GM20000 (cell line): ENCODE measurements around the gene DDX3X.
"Not testable (repeated sequence)": the region's sequence is repeated elsewhere in the genome, so short reads cannot be mapped to it uniquely, and the experiment has no call there.

Experiments
- DNase-seq: peaks from one replicate; pipeline ENCODE4 v3.0.0; 2012; ENCODE audit warnings: low spot score
- CTCF ChIP-seq: IDR thresholded peaks from 2 replicates; pipeline ENCODE4 v1.5.1; 2012; ENCODE audit warnings: mild to moderate bottlenecking, control low read depth; ENCODE audit errors: extremely low read depth, missing control alignments

The DDX3X gene

GRCh38 chrX:41314881-41315280 is 19.1 kb upstream of the DDX3X start:
- DNase-seq = no peak
- TF ChIP-seq CTCF = no peak

- DNase-seq = not testable (repeated sequence)
Observed at GRCh38 chrX:41316266-41316665, 17.7 kb upstream of the DDX3X start.

- no peak for TF ChIP-seq CTCF
- DNase-seq = no peak
Observed at GRCh38 chrX:41317477-41318208, 16.3 kb upstream of the DDX3X start.

GRCh38 chrX:41320393-41320792 is 13.6 kb upstream of the DDX3X start:
- no peak for TF ChIP-seq CTCF

GRCh38 chrX:41322821-41323603 is 10.9 kb upstream of the DDX3X start:
- no peak for DNase-seq
- no peak for TF ChIP-seq CTCF

More at GRCh38 chrX:41320393-41320792, 13.6 kb upstream of the DDX3X start:
- DNase-seq = no peak

- no peak for TF ChIP-seq CTCF
- DNase-seq = no peak
Observed at GRCh38 chrX:41326431-41326830, 7.5 kb upstream of the DDX3X start.

- no peak for TF ChIP-seq CTCF
- DNase-seq = no peak
Observed at GRCh38 chrX:41327341-41327740, 6.6 kb upstream of the DDX3X start.

- TF ChIP-seq CTCF = no peak
- no peak for DNase-seq
Observed at GRCh38 chrX:41329101-41329500, 4.9 kb upstream of the DDX3X start.
